SK-N-SH (cell line): ENCODE measurements around the gene GUCY1A2. TPM values are rescaled to one million over a fixed set of nuclear protein-coding genes. Genes with fewer than 3 reads are reported as not detected.

Source experiments
- CTCF ChIA-PET: fragments of 300-600, 350-600 bp; formaldehyde crosslinking; extraction: SDS; loops from one replicate; lab custom pipeline; 2021; lab: Yijun Ruan, JAX
- POLR2A ChIA-PET: fragments of 350-600 bp; sonication (Branson Sonifier 250); formaldehyde crosslinking; extraction: SDS; loops from one replicate; lab custom pipeline; 2020; ENCODE audit warnings: antibody characterized with exemption, inconsistent platforms; lab: Yijun Ruan, JAX
- DNase-seq: peaks from one replicate; pipeline ENCODE4 v3.0.0; 2012
- H2AFZ ChIP-seq: fragments of 200-600 bp; sonication (generic); 2 replicates; pipeline ENCODE4 v1.8.1; 2016; ENCODE audit warnings: antibody characterized with exemption, mild to moderate bottlenecking, low read depth
- H3F3A ChIP-seq: fragments of 200-600 bp; sonication (generic); replicated peaks from 2 replicates; pipeline ENCODE3; 2016; ENCODE audit warnings: antibody characterized with exemption, mild to moderate bottlenecking; ENCODE audit not compliant: insufficient read depth
- H3K27ac ChIP-seq, 2 experiments: fragments of 200-500 bp in 1 of 2; fragments of 200-600 bp in 1 of 2; sonication (Bioruptor generic) in 1 of 2; sonication (generic), shearing (Covaris generic) in 1 of 2; 2 replicates each; pipeline versions ENCODE4 v1.5.1 to v1.6.1; 2014 to 2016; ENCODE audit warnings: low read depth in 2 of 2, inconsistent platforms in 1 of 2, low read length in 1 of 2, mild to moderate bottlenecking in 1 of 2, mixed read lengths in 1 of 2
- H3K27me3 ChIP-seq: fragments of 200-600 bp; sonication (generic), shearing (Covaris generic); 2 replicates; pipeline ENCODE4 v1.6.1; 2016; ENCODE audit warnings: mixed run types; ENCODE audit not compliant: insufficient read depth
- H3K36me3 ChIP-seq, 2 experiments: fragments of 200-500 bp in 1 of 2; fragments of 200-600 bp in 1 of 2; sonication (Bioruptor generic) in 1 of 2; sonication (generic) in 1 of 2; replicated peaks in 1 of 2; 2 replicates each; pipeline versions ENCODE3 to v1.5.1; 2014 to 2016; ENCODE audit warnings: low read length in 1 of 2, mild to moderate bottlenecking in 1 of 2; ENCODE audit not compliant: insufficient read depth in 2 of 2, control insufficient read depth in 1 of 2
- H3K4me1 ChIP-seq, 2 experiments: fragments of 200-500 bp in 1 of 2; fragments of 200-600 bp in 1 of 2; sonication (Bioruptor generic) in 1 of 2; sonication (generic), shearing (Covaris generic) in 1 of 2; 2 replicates each; pipeline versions ENCODE4 v1.5.1 to v1.6.1; 2014 to 2016; ENCODE audit warnings: low read depth in 1 of 2, low read length in 1 of 2, mixed run types in 1 of 2; ENCODE audit not compliant: insufficient read depth in 2 of 2, control insufficient read depth in 1 of 2
- H3K4me2 ChIP-seq: fragments of 200-600 bp; sonication (generic), shearing (Covaris generic); 2 replicates; pipeline ENCODE4 v1.6.1; 2017; ENCODE audit warnings: mixed run types
- H3K4me3 ChIP-seq, 2 experiments: fragments of 200-500 bp in 1 of 2; fragments of 200-600 bp in 1 of 2; sonication (Bioruptor generic) in 1 of 2; sonication (generic), shearing (Covaris generic) in 1 of 2; 2 replicates each; pipeline versions ENCODE4 v1.5.1 to v1.8.1; 2014 to 2016; ENCODE audit warnings: low read depth in 2 of 2, inconsistent platforms in 1 of 2, low read length in 1 of 2, mild to moderate bottlenecking in 1 of 2, mixed read lengths in 1 of 2, moderate library complexity in 1 of 2
- H3K79me2 ChIP-seq: fragments of 200-600 bp; sonication (generic); 2 replicates; pipeline ENCODE4 v1.8.1; 2017; ENCODE audit warnings: mild to moderate bottlenecking; ENCODE audit not compliant: insufficient read depth
- H3K9ac ChIP-seq: fragments of 200-600 bp; sonication (generic); 2 replicates; pipeline ENCODE4 v1.6.1; 2017; ENCODE audit warnings: mixed run types
- H3K9me2 ChIP-seq: fragments of 200-600 bp; sonication (generic); 2 replicates; pipeline ENCODE4 v1.6.1; 2017; ENCODE audit warnings: mixed run types
- H3K9me3 ChIP-seq: fragments of 200-600 bp; sonication (generic); 2 replicates; pipeline ENCODE4 v1.6.1; 2017; ENCODE audit warnings: mixed run types, mild to moderate bottlenecking, moderate library complexity
- H4K20me1 ChIP-seq: fragments of 200-600 bp; sonication (generic); 2 replicates; pipeline ENCODE4 v1.6.1; 2017; ENCODE audit warnings: mild to moderate bottlenecking, mixed run types; ENCODE audit not compliant: insufficient read depth
- CHD2 ChIP-seq: fragments of 150-350 bp; IDR thresholded peaks from 2 replicates; pipeline ENCODE4 v1.6.1; 2018; ENCODE audit warnings: low read length; ENCODE audit not compliant: partially characterized antibody
- EP300 ChIP-seq, 2 experiments: IDR thresholded peaks; 2 replicates each; pipeline versions ENCODE4 v1.4.0 to v1.6.1; 2012; ENCODE audit warnings: borderline replicate concordance in 1 of 2, low read depth in 1 of 2, low read length in 1 of 2
- EZH2phosphoT487 ChIP-seq: fragments of 200-600 bp; sonication (generic); IDR thresholded peaks from 2 replicates; pipeline ENCODE4 v1.6.1; 2017; ENCODE audit warnings: low read depth, mixed run types, mild to moderate bottlenecking, antibody characterized with exemption, moderate library complexity, borderline replicate concordance
- FOSL2 ChIP-seq: IDR thresholded peaks from 2 replicates; pipeline ENCODE4 v1.4.0; 2012; ENCODE audit warnings: low read depth, mild to moderate bottlenecking, moderate library complexity, borderline replicate concordance
- FOXJ3 ChIP-seq: sonication (generic); formaldehyde crosslinking; IDR thresholded peaks from 2 replicates; pipeline ENCODE4 v1.5.1; 2020; ENCODE audit warnings: mild to moderate bottlenecking, missing genetic modification reagents
- FOXM1 ChIP-seq: IDR thresholded peaks from 2 replicates; pipeline ENCODE4 v1.4.0; 2012; ENCODE audit warnings: low read depth, mild to moderate bottlenecking
- GABPA ChIP-seq: IDR thresholded peaks from 2 replicates; pipeline ENCODE4 v1.4.0; 2012; ENCODE audit warnings: low read depth, mild to moderate bottlenecking
- MXI1 ChIP-seq: IDR thresholded peaks from 2 replicates; pipeline ENCODE4 v1.6.1; 2012; ENCODE audit warnings: mild to moderate bottlenecking, low read depth, low read length, improper control_type of control experiment
- NFIC ChIP-seq: IDR thresholded peaks from 2 replicates; pipeline ENCODE4 v1.4.0; 2012; ENCODE audit warnings: borderline replicate concordance
- PBX3 ChIP-seq: IDR thresholded peaks from 2 replicates; pipeline ENCODE4; 2012
- RAD21 ChIP-seq: IDR thresholded peaks from 2 replicates; pipeline ENCODE4 v1.6.1; 2012; ENCODE audit warnings: mild to moderate bottlenecking, low read length
- REST ChIP-seq: IDR thresholded peaks from 2 replicates; pipeline ENCODE4 v1.6.1; 2012; ENCODE audit warnings: mild to moderate bottlenecking, low read depth, low read length, moderate library complexity
- RFX5 ChIP-seq: IDR thresholded peaks from 2 replicates; pipeline ENCODE4 v1.6.1; 2012; ENCODE audit warnings: mild to moderate bottlenecking, improper control_type of control experiment, low read length
- SMC3 ChIP-seq: IDR thresholded peaks from 2 replicates; pipeline ENCODE4 v1.6.1; 2012; ENCODE audit warnings: low read depth, low read length, improper control_type of control experiment
- TAF1 ChIP-seq: IDR thresholded peaks from 2 replicates; pipeline ENCODE4 v1.6.1; 2012; ENCODE audit warnings: low read depth, mild to moderate bottlenecking, low read length, moderate library complexity, borderline replicate concordance
- TCF12 ChIP-seq: IDR thresholded peaks from 2 replicates; pipeline ENCODE4 v1.4.0; 2012
- TEAD4 ChIP-seq: IDR thresholded peaks from 2 replicates; pipeline ENCODE4 v1.4.0; 2012; ENCODE audit warnings: mild to moderate bottlenecking, borderline replicate concordance; ENCODE audit not compliant: insufficient read depth
- USF2 ChIP-seq: fragments of 150-350 bp; IDR thresholded peaks from 2 replicates; pipeline ENCODE4 v1.6.1; 2017; ENCODE audit warnings: antibody characterized with exemption, low read length, low read depth, borderline replicate concordance
- YY1 ChIP-seq: IDR thresholded peaks from 2 replicates; pipeline ENCODE4 v1.4.0; 2012; ENCODE audit warnings: low read depth, mild to moderate bottlenecking
- WGBS: methylation state at CpG from one replicate; pipeline ENCODE4 v1.1.6; 2017; ENCODE audit warnings: low lambda C conversion rate; 5-methylcytosine and 5-hydroxymethylcytosine counted together
- polyA plus RNA-seq, 3 experiments: library from polyadenylated mRNA; depleted of rRNA; stranded (reverse); fragments of >200 nt; gene quantifications; 2 replicates each; pipeline ENCODE4 v1.2.3, GENCODE V29; 2012
- TF ChIP-seq, protein P1 (sequence below): fragments of 200-600 bp; sonication (generic); IDR thresholded peaks from 2 replicates; pipeline ENCODE4 v1.6.1; 2017; ENCODE audit warnings: antibody characterized with exemption, mild to moderate bottlenecking, moderate library complexity
- TF ChIP-seq, protein P2 (sequence below): IDR thresholded peaks from 2 replicates; pipeline ENCODE4 v1.4.0; 2012; ENCODE audit warnings: low read depth, borderline replicate concordance

The GUCY1A2 gene
- polyA plus RNA-seq, 1 of the 3 experiments (the other 2 are of a cell fraction), result 0.26 TPM

- TF ChIP-seq REST, result no peak
- TF ChIP-seq, all 33 proteins: peak for 0
Observed at GRCh38 chr11:106971864-106972263, 46.4 kb downstream of the GUCY1A2 start (continued).

DNA sequence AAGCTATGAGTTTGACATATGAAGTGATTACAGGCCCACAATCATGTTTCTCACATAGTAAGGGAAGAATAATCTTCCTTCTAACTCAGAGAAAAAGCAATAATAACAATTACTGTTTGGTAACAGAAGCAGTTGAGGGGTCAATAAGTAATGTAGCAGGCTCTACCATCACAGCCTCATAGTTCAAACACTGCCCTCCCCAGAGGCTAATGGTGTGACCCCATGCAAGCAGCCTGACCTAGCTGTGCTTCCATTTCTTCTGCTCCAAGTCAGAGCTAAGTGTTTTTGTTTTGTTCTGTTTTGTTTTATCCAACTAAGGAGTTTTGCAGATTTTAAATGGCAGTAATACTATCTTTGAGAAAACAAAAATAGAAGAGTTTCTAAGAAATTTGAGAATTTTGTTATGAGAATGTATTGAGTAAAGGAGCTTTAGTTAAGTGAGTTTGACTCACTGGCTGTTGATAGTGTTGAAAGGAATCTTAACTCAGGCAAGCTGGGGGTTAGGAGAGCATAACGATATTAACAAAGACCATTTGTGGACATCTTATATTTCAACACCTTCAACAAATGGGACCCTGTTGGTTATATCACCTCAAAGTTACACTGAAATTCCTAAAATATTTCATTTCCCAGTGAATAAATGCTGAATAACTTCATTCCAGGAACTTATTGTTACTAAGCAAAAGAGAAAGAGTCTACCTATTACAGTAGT is 48.5 kb downstream of the GUCY1A2 start:
- Histone ChIP-seq H3K27me3 (no peaks in the 10 kb centered on the region), H4K20me1 (no peaks in the 10 kb centered on the region), H3K4me2 (no peak overlapping the region), H3F3A (no peaks in the 10 kb centered on the region), H3K4me1 (peaks cover 0 to 6% of the 10 kb centered on the region in 2 experiments; a peak in 1 of 4 replicates), H3K27ac (no peak overlapping the region), H3K79me2 (no peaks in the 10 kb centered on the region), H3K9me2 (no peaks in the 10 kb centered on the region), H3K4me3 (no peak overlapping the region), H2AFZ (no peak overlapping the region), H3K36me3 (no peaks in the 10 kb centered on the region), H3K9me3 (no peaks in the 10 kb centered on the region), H3K9ac (no peak overlapping the region)
- CTCF ChIA-PET, result no interaction called here
- POLR2A ChIA-PET, result no interaction called here
- DNase-seq, result no peak
- WGBS, result 83% methylated on average over 1 of the region's 1 CpG
- TF ChIP-seq MXI1 (no peak), NFIC (no peak), TEAD4 (no peak), TCF12 (no peak), PBX3 (no peak), YY1 (no peak), FOXM1 (no peak), GABPA (no peak), RFX5 (no peak), FOXJ3 (no peak), USF2 (no peak), TAF1 (no peak), FOSL2 (no peak), SMC3 (no peak), EP300 (IDR thresholded peaks at IDR 0.05; ENCODE audit: borderline replicate concordance in 1 of 2, low read depth in 1 of 2, low read length in 1 of 2) (no peak), EZH2phosphoT487 (no peak), RAD21 (no peak), CHD2 (no peak)
- TF ChIP-seq, protein P1, sequence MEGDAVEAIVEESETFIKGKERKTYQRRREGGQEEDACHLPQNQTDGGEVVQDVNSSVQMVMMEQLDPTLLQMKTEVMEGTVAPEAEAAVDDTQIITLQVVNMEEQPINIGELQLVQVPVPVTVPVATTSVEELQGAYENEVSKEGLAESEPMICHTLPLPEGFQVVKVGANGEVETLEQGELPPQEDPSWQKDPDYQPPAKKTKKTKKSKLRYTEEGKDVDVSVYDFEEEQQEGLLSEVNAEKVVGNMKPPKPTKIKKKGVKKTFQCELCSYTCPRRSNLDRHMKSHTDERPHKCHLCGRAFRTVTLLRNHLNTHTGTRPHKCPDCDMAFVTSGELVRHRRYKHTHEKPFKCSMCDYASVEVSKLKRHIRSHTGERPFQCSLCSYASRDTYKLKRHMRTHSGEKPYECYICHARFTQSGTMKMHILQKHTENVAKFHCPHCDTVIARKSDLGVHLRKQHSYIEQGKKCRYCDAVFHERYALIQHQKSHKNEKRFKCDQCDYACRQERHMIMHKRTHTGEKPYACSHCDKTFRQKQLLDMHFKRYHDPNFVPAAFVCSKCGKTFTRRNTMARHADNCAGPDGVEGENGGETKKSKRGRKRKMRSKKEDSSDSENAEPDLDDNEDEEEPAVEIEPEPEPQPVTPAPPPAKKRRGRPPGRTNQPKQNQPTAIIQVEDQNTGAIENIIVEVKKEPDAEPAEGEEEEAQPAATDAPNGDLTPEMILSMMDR, result no peak
- TF ChIP-seq, protein P2, sequence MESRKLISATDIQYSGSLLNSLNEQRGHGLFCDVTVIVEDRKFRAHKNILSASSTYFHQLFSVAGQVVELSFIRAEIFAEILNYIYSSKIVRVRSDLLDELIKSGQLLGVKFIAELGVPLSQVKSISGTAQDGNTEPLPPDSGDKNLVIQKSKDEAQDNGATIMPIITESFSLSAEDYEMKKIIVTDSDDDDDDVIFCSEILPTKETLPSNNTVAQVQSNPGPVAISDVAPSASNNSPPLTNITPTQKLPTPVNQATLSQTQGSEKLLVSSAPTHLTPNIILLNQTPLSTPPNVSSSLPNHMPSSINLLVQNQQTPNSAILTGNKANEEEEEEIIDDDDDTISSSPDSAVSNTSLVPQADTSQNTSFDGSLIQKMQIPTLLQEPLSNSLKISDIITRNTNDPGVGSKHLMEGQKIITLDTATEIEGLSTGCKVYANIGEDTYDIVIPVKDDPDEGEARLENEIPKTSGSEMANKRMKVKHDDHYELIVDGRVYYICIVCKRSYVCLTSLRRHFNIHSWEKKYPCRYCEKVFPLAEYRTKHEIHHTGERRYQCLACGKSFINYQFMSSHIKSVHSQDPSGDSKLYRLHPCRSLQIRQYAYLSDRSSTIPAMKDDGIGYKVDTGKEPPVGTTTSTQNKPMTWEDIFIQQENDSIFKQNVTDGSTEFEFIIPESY, result no peak
